ENCODE results near the gene SAP30BP. TPM values are rescaled to one million over a fixed set of nuclear protein-coding genes. Genes with fewer than 3 reads are reported as not detected.

The SAP30BP gene
- total RNA-seq, 1 donor: 60.0 TPM

DNA sequence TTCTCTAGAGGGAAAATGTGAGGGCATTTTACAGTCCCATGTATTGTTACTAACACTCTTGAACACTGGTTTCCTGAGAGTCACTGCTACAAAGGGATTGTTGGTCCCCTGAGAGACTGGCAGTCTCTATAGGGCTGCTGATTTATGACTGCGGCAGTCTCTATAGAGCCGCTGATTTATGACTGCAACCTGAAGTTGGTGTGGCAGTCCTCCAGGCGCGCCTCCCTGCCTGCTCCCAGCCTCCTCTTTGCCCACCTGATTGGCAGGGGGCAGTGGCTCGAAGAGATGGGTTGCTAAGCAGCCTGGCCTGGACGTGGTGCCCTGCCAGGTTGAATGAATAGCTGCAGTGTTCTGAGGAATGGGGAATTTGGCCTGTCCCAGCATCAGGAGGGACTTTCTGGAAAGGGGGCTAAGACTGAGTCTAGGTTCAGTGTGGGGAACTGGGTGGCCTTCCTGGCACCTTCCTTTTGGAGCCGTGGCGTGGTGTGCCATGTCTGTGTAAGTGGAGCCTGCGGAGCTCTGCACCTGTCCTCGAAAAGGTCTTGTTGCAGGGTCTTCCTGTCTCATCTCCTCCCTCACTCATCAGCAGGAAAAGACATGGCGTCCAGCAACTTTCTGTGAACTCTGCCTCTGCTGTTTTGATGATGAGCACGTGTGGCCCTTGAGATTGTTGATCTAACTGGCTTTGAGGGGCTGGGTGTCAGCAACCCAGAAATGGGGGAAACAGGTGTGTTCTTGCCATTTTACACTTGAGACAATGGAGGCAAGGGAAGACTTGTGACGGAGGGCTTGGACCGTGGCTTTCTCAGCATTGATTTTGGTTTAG lies 24.9 kb downstream of the SAP30BP start:
- no peak overlapping the region for H3K4me3 ChIP-seq (ENCODE audit: low read depth, low read length)
- no peak for TF ChIP-seq CTCF (IDR thresholded peaks at IDR 0.05; ENCODE audit: insufficient read depth, low read depth, low read length)
- no peak for DNase-seq (ENCODE audit: low read depth)

- H3K4me3 ChIP-seq (ENCODE audit: low read depth, low read length): no peak overlapping the region
- TF ChIP-seq CTCF (IDR thresholded peaks at IDR 0.05; ENCODE audit: insufficient read depth, low read depth, low read length): no peak
- no peak for DNase-seq (ENCODE audit: low read depth)
These were observed 25.8 kb downstream of the SAP30BP start for GRCh38 chr17:75692976-75693375.

DNA sequence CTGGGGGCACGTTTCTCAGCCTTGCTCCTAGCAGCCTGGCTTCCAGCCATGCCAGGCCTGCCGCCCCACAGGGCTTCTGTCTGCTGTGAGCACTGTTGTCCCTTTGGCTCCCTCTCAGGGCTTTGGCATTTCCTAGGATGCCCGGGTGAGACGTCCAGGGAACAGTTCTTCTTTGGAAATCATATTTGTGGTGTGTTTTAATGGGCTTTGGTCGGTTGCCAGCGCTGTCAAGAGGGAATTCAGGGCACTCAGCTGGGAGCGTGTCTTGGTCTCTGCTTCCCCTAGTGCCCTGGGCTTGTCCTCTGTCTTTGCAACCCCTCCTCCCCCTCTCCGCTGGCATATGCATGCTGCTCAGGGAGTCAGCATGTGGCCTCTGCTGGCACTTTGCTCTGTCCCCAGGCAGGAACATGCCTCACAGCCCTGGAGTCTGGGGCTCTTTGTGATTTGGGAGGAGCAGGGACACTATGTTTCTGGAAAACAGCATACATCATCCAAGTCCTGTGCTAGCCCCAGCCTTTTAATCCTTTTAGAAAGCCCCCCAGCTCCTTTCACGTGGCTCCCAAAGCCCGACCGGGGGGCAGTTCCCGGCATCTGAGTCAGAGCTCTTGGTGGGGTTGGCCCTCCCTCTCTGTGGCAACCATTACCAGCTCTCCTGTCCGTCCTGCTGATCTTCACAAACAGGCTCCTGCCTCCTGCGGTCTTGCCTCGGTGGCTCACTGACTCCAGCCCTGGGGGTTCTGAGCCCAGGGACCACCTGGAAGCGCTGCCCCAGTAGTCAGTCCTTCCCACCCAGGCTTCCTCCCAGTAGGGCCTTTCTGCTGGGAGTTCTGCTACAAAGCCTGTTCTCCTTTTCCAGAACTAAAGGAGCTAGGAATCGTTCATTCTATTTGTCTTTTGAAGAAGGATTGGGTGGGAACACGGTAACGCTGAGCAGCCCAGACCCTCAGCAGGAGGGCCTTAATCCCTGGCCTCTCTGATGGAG lies 26.7 kb downstream of the SAP30BP start:
- peak; percentile 23 for TF ChIP-seq CTCF (IDR thresholded peaks at IDR 0.05; ENCODE audit: insufficient read depth, low read depth, low read length)
- peak; percentile 90 for DNase-seq (ENCODE audit: low read depth)
- H3K4me3 ChIP-seq (ENCODE audit: low read depth, low read length): no peak overlapping the region

GRCh38 chr17:75694536-75694935 lies 27.4 kb downstream of the SAP30BP start:
- no peak for TF ChIP-seq CTCF (IDR thresholded peaks at IDR 0.05; ENCODE audit: insufficient read depth, low read depth, low read length)
- no peak for DNase-seq (ENCODE audit: low read depth)
- no peak overlapping the region for H3K4me3 ChIP-seq (ENCODE audit: low read depth, low read length)

GRCh38 chr17:75695141-75695829 lies 28.1 kb downstream of the SAP30BP start:
- no peak for TF ChIP-seq CTCF (IDR thresholded peaks at IDR 0.05; ENCODE audit: insufficient read depth, low read depth, low read length)
- DNase-seq (ENCODE audit: low read depth): peak; percentile 45
- H3K4me3 ChIP-seq (ENCODE audit: low read depth, low read length): no peak overlapping the region

GRCh38 chr17:75695830-75696271 lies 28.7 kb downstream of the SAP30BP start:
- no peak for TF ChIP-seq CTCF (IDR thresholded peaks at IDR 0.05; ENCODE audit: insufficient read depth, low read depth, low read length)
- no peak for DNase-seq (ENCODE audit: low read depth)
- H3K4me3 ChIP-seq (ENCODE audit: low read depth, low read length): no peak overlapping the region

All from fibroblast of villous mesenchyme (primary cell).